GM19023 (cell line): ENCODE results near the gene BRF1.
A peak's percentile ranks its signal among the peaks of the same experiment; 100 is the strongest.

Source experiments
- ATAC-seq: cut with Tn5 transposase; IDR thresholded peaks from one replicate; pipeline ENCODE4 v1.9.1; 2021; ENCODE audit warnings: mild to moderate bottlenecking, moderate library complexity; ENCODE audit not compliant: unreplicated experiment

Gene BRF1

DNA sequence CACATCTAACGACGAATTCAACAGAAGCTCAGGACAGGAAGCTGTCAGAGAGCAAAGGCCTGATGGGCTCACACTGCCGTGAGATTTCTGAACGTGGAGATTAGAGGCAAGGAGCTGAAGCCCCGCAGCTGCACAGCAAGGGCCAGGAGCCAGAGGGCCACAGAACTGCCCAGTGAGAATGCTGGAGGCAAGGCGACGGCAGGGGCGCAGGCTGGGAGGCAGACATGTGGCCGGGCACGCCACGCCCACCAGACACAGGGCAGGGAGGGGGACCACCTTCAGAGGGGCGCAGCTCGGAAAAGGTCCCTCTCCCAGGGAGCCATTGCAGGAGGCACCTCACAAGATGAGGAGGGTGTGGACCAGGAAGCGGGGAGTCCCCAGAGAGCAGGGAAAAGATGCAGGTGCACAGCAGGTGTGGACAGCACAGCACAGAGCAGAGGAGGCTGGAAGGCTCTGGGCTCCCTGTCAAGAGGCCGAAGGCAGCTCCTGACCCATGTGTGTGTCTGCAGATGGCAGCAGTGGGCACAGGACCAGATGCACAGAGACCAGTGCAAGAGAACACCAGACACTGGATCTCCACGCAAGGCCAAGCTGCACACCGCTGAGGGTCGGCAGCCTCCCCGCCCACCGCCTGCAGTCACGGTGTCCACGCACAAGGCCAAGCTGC is 29.4 kb downstream of the BRF1 start:
- no peak for ATAC-seq

DNA sequence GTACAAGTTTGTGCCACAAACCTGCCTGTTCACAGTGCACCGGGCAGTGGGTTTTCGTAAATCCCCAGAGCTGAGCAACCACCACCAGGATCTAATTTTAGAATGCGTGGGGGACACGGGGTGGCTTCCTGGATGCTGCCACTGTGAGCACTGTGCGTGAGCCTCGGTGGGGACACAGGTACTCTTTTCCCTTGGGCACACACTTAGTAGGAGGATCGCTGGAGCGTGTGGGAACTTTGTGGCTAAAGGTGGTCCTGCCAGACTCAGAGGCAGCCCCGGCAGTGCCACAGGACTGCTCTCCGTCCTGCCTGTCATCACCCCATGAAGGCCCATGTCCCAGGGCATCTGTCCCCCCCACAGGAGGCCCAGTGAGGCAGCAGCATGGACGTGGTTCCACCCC is 31.4 kb downstream of the BRF1 start:
- ATAC-seq: no peak

DNA sequence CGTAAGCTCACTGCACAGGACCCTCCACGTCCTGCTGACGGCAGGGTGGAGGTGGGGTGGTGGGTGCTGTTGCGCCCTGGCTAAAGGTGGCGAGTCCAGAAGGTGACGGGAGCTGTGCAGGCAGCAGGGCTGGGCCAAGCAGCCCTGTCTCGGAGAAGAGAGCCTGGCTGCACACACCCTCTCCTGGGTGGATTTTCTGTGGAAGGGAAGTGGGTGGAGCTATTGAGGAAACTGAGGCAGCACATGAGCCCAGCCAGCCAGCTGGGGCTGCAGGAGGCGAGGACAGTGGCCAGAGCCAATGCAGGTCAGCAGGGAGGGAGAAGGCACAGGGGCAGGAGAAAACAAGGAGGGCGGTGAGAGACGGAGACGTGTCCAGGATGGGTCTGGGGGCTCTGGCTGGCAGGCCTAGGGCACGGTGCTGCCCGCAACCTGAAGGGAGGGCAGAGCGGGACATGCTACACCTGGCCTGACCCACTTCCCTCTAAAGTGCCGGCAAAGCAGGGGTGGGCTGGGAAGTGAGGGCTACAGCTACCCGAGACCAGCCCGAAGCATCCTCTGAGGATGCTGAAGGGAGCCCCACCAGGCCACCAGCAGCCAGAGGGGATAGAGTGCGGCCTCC is 32.0 kb downstream of the BRF1 start:
- no peak for ATAC-seq

DNA sequence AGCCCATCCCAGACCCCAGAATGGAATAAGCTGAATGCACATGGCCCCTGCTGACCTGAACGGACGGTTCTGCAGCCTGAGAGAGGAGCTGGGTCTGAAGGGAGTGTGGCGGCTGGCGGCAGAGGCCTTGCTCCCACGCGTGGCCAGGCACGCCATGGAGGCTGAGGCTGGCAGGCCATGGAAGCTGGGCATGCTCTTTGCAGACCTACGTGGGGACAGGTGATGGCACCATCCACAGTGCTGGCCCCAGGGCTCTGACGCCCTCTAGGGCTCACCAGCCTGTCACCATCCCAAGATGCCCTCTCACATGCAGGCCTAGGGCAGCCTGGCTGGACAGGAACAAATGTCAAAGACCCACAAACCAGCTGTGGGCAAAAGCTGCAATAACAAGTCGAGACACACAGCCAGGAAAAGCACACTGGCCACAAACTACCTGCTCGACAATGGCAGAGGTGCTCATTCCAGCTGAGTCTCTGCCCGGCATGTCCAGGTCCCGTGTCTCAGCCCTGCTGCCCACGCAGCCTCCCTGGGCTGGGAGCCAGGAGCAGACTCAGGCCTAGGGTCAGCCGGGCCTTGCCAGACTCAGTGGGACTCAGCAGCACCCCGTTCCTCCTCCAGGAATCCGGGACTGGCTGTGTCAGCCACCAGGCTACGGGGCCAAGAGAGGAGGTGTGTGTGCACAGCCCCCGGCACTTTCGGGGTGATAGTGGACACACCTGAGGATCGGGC is 32.8 kb downstream of the BRF1 start:
- ATAC-seq: no peak

DNA sequence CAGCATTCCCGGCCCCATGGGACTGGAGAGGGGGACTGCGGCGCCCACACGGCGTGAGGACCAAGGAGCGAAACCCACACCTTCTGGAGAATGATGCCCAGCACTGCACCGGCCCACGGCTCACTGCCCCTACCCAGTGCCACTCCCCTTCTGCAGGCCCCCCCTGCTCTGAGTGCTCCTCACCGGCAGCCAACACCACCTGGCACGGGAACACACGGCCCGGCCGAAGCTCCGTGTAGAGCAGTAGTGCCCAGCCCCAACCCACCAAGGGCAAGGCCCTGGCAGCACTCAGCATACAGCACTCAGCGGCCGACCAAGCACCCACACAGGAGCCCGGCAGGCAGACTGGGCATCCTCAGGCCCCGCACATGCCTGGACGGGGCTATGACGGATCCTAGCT is 39.0 kb downstream of the BRF1 start:
- no peak for ATAC-seq

DNA sequence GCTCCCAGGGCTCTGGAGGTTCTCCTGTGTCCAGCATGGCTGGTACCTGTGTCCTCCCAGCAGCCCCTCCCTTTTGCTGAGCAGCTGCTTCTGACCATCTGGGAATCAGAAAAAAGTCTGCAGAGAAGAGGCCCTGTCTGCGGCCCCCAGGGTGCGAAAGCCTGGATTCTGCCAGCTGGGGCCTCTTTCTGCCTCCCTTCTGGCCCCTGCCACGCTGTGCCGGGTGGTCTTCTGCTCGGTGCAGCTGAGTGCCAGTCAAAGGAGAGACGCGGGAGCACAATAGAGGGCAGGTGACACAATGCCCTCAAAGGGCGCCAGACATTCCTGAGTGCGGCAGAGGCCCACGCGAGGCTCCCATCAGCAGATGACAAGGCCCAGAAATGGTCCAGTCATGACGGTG is 39.8 kb downstream of the BRF1 start:
- no peak for ATAC-seq

DNA sequence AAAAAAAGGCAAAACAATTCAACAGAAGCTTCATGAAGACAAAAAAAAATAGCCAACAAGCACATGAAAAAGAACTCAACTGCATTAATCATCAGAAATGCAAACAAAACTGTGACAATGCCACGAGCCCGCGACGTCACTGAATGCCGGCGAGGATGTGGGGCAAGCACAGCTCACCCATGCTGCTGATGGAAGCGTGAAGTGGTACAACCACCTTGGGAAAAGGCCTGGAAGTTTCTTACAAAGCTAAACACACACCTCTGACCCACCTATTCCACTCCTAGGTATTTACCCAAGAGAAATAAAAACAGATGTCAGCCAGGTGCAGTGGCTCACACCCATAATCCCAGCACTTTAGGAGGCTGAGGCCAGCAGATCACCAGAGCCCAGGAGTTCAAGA is 42.0 kb downstream of the BRF1 start:
- no peak for ATAC-seq

DNA sequence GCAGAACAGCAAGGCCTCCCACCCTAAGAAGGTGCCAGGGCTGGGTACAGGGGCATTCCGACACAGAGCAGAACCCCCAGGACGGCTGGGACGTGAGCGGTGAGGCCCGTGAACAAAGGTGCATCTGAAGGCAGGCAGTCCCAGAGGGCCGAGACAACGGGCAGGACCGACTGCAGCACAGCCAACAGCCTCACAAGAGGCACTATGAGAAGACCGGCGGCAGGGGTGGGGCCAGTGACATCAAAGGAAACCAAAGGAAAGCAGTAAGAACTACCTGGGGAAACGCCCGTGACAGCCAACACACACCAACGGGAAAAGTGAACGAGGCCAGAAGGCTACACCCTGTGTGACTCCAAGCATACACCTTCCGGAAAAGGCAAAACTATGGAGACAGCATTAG is 43.3 kb downstream of the BRF1 start:
- no peak for ATAC-seq

DNA sequence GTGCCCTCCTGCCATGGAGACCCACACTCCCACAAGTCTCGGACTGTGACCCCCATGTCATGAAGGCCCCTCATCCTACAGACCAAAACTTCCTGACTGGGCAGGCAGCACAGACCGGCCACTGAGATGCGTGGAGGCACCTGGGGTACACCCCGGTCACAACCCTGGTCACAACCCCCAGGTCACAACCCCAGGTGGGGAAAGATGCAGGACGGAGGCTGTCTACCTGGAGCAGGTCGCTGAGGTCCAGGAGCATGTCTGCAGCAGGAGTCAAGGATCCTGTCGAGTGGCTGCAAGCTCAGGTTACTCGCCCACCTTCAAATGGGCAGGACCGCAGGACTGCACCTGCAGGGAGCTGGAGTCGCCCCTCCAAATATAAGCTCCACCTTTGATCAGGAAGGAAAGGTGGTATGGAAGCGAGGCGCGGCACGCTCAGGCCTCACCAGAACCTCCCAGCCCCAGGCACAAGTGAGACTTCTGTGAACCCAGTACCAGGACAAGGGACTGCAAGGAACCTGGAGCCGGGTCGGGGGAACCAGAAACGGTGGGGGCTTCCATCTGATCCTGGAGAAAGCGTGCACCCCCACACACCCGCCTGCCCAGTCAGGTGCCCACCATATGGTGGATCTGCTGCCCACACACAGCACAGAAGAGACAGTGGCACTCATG is 44.4 kb downstream of the BRF1 start:
- ATAC-seq: no peak

DNA sequence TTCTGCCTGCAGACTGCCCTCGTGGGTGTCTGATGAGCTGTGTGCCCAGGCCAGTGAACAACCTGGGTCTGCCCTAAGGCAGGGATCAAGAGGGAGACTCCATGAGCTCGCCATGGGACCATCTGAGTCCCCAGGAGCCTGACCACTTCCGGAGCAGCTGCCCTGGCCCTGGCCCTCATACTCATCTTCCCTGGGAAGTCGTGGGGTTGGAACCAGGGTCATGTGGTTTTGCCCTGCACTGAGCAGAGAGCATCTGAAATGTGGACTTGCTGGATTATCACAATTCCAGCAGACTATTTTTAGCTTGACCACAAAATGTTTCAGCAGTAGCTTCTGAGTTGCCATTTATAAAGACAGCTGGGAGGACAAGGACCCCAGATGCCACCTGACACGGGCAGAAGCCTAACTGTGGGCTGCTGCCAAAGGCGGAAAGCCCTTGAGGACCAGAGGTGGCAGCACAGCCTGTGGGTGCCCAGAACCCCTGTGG is 45.7 kb downstream of the BRF1 start:
- ATAC-seq: no peak

DNA sequence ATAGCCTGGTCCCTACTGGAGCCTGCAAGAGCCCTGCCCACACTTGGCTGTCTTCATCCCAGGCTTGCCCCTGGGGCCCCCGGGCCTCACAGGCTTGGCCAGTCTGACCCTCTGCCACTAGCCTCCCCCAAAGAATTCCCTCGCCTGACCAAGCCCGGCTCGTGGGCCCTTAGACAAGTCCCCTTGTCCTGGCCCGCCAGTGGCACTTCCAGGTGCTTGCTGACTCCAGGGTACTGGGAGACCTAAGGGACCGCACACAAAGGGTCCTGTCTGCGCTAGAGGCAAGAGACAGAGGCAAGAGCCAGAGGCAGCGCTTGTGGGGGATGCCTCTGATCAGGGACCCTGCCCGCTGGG is 47.5 kb downstream of the BRF1 start:
- no peak for ATAC-seq

DNA sequence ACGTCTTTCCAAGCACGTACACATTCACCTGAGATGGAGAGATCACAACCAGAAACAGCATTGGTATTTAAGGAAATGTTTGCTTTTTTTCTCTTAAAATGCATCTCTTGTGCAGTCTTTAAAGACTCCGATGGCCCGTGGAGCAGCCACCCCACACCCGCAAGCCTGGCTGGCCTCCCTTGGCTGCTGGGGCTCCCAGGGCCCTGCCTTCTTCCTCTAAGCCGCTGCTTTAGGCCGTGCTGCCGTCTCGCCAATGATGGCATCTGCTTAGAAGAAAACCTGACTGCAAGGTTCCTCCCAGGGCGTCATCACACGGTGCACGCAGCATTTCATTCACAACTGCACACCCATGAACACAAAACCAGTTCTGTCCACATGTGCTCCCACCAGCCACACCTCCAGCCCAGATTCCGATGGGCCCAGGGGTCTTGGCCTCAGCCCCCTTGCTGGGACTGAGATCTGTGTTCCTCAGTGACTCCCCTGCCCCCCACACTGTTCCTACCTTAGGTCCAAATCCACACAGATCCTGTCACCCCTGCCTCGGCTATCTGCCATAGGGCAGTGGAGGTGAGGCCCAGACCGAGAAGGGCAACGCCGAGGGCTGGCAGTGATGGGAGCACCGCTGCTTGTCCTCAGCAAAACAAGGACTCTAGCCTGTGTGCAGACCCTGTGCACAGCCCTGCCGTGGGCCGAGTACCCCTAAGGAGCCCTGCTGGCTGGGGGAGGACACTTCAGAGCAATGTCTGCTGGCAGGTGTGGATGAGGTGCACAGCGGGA is 48.1 kb downstream of the BRF1 start:
- no peak for ATAC-seq

DNA sequence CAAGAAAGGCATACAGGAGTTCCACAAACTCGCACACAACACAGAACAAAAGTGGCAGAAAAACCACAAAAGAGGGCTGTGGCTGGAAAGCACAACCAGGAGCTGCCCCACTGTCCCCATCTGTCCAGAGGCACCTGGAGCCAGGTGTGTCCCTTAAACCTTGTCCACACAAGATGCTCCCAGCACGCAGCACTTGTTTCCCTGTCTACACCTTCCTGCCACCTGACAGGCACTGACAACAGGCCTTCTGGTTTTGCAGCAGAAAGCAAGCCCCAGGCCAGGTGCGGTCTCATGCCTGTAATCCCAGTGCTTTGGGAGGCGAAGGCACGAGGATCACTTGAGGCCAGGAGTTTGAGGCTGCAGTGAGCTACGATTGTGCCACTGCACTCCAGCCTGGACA is 48.9 kb downstream of the BRF1 start:
- no peak for ATAC-seq

DNA sequence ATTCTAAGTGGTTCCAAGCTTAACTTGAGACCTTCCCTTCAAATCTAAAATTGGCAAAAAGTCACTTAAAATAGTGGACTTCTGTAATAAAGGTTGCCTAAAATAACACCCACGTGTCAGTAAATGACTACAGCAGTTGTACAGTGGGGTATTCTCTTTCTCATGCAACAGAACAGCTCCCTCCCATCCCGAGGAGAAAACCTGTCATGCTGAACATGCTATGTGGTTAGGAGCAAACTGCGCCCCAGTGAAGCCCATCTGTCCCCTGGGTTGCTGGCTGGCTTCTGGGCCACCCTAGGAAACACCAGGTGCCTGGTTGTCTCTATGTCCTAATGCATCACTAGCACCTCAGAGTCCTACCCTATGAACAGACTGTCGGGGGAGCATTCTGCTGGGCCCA is 49.8 kb downstream of the BRF1 start:
- no peak for ATAC-seq

DNA sequence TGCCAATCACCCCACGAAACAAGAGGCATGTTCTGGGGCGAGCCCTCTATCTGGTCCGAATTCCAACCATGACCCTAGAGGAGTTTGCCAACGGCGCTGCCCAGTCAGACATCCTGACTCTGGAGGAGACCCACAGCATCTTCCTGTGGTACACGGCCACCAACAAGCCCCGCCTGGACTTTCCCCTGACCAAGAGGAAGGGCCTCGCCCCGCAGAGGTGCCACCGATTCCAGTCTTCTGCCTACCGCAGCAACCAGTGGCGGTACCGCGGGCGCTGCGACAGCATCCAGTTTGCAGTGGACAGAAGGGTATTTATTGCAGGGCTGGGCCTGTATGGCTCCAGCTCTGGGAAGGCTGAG is 50.8 kb downstream of the BRF1 start:
- no peak for ATAC-seq

DNA sequence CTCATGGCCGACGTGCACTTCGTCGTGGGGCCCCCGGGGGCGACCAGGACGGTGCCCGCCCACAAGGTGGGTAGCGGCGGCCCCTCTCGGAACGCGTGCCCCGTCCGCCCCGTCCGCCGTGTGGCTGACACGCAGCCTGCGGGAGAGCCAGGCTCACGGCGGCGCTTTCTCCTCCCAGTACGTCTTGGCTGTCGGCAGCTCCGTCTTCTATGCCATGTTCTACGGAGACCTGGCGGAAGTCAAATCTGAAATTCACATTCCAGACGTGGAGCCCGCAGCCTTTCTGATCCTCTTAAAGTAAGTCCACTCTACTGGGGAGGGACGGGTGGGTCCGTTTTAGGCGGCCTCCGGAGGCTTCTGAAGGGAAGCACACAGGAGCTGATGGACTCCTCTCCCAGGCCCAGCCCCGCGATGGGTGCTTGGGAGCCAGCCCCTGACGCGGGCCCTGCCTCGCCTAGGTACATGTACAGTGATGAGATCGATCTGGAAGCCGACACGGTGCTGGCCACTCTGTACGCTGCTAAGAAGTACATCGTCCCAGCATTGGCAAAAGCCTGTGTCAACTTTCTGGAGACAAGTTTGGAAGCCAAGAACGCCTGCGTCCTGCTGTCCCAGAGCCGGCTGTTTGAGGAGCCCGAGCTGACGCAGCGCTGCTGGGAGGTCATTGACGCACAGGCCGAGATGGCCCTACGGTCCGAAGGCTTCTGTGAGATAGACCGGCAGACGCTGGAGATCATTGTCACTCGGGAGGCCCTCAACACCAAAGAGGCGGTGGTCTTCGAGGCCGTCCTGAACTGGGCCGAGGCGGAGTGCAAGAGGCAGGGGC is 51.4 kb downstream of the BRF1 start:
- ATAC-seq: no peak

DNA sequence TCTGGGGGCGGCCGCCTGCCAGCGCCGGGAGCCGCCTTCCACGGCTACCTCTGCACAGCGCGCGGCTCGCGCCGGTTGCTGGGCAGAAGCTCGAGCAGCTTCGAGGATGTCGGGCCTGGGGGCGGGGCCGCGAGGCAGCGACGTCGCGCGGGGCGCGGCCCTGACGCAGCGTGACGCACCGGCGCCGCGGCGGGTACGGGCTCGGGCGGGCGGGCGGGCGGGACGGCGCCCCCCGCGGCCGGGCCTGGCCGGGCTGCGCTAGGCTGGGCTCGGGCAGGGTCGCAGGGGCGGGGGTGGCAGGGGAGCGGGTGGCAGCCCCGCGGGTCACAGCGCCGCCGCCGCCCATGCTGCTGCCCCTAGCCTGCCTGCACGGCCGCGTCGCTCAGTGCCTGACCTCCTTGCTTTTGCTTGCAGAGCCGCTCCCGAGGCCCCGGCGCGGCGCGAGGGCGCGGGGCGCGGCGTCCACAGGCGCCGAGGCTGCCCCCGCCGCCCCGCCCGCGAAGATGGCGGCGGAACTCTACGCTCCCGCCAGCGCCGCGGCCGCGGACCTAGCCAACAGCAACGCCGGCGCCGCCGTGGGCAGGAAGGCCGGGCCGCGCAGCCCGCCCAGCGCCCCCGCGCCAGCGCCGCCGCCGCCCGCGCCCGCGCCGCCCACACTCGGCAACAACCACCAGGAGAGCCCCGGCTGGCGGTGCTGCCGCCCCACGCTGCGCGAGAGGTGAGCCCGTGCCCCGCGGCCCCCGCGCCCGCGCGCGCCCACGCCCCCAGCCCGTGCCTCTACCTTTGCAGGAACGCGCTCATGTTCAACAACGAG is 52.2 kb downstream of the BRF1 start, which contains the start of gene BTBD6:
Gene BTBD6 (plus strand): TSS at position 166 of the 814 bp plus-strand sequence. CDS start 179 bp downstream, at position 345.
- ATAC-seq: peak; percentile 92

DNA sequence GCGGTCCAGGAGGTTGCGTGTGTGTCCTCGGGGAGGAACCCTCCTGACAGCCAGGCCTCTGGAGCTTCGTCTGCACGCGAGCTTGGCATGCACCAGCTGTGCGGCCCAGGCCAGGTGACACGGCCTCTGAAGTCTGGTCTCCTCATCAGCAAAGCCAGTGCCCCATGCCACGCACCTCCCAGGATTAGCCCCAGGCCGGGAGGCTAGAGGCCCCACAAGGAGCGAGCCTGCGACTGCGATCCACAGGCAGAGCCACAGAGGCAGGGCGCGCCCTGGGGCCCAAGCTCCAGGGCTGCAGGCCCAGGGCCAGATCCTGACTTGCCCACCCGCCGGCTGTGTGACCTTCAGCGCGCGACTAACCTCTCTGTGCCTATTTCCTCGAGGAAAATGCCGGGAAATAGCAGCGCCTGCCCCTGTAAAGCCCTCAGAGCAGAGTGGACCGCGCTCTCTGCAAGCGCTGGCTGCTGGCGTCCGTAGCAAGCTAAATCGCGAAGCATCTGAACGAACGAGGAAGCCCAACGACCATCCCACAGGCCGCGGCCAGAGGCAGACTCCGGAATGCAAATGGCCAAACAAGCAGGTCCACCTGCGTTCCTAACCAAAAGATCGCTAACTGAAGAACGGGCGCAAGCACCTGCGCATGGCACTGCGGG is 53.0 kb downstream of the BRF1 start:
- ATAC-seq: peak; percentile 21

DNA sequence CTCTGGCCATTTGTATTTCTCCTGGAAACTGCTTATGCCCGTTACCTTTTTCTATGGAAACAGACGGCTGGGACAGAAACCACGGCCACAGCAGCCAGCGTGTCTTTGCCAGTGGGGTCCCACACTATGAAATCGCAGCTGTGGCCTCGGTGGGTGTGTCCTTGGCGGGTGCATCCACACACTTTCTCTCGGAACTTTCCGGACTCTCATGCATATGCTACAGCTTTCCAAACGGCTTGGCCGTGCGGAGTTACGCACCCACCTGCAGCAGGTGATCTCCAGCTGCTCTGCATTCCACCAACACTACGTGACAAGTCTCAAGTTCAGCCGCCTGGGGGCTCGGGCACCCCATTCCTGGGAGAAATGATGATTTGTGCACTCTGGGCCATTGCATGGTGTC is 53.8 kb downstream of the BRF1 start:
- ATAC-seq: no peak
